Thyroid gland (tissue), 4 donors: ENCODE data around the gene MUC22.

Experiments
- CTCF ChIP-seq, 6 experiments: fragments of 200-600 bp in 3 of 6; fragments of 450-650 bp in 3 of 6; sonication (generic) in 3 of 6; IDR thresholded peaks; one replicate each; pipeline ENCODE4 v1.5.1; 2016 to 2019; ENCODE audit warnings: antibody characterized with exemption in 6 of 6, mild to moderate bottlenecking in 2 of 6, inconsistent platforms in 1 of 6, moderate library complexity in 1 of 6
- POLR2A ChIP-seq, 2 donors: fragments of 450-650 bp; IDR thresholded peaks; one replicate each; pipeline ENCODE4 v1.6.1; 2017; ENCODE audit warnings: antibody characterized with exemption in 2 of 2, mild to moderate bottlenecking in 2 of 2, moderate library complexity in 1 of 2

- TF ChIP-seq CTCF (IDR thresholded peaks at IDR 0.05) (no peak), POLR2A (IDR thresholded peaks at IDR 0.05) (no peak)
These were observed 49.9 kb downstream of the MUC22 start for GRCh38 chr6:31060145-31060544.
